HL-60 (cell line): ENCODE results near the gene GRHL3.

ENCODE experiments used
- POLR2AphosphoS5 ChIP-seq: IDR thresholded peaks from 2 replicates; pipeline ENCODE4 v1.6.1; 2012; ENCODE audit warnings: low read depth
- REST ChIP-seq: IDR thresholded peaks from 2 replicates; pipeline ENCODE4 v1.6.1; 2012; ENCODE audit warnings: low read depth; ENCODE audit not compliant: insufficient replicate concordance
- TF ChIP-seq, protein P1 (sequence below): IDR thresholded peaks from one replicate; pipeline ENCODE4 v1.5.1; 2011; ENCODE audit warnings: low read length, control low read depth, inconsistent platforms; ENCODE audit not compliant: insufficient read depth

DNA sequence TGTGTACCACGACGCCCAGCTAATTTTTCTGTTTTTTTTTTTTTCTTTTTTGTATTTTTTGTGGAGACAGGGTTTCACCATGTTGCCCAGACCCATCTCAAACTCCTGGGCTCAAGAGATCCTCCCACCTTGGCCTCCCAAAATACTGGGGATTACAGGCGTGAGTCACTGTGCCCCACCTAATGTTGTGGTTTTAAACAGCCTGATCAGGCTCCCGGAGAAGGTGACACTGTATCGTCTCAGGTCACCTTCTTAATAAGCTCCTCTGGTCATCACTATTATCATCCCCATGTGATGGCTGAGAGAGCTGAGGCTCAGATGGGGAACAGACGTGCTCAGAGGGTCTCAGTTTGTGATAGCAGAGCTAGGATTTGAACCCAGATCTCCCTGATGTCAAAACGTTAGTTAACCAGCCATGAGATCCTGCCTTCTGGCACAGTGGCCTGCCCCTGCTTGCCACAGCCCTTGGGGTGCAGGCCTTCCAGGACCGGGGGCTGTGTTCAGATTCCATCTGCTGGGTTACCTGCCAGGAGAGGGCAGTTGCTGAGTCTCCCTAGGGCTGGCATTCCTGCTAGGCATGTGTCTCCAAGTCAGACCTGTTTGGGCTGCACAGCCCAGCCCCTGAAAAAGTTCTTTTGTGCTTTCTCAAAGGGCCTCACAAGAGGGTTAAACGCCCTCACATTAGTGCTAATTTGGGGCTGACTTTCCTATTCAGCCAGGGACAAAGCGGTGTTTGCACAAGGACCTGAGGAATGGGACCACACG, 32.7 kb upstream of the GRHL3 start:
- TF ChIP-seq, protein P1, sequence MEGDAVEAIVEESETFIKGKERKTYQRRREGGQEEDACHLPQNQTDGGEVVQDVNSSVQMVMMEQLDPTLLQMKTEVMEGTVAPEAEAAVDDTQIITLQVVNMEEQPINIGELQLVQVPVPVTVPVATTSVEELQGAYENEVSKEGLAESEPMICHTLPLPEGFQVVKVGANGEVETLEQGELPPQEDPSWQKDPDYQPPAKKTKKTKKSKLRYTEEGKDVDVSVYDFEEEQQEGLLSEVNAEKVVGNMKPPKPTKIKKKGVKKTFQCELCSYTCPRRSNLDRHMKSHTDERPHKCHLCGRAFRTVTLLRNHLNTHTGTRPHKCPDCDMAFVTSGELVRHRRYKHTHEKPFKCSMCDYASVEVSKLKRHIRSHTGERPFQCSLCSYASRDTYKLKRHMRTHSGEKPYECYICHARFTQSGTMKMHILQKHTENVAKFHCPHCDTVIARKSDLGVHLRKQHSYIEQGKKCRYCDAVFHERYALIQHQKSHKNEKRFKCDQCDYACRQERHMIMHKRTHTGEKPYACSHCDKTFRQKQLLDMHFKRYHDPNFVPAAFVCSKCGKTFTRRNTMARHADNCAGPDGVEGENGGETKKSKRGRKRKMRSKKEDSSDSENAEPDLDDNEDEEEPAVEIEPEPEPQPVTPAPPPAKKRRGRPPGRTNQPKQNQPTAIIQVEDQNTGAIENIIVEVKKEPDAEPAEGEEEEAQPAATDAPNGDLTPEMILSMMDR, result no peak
- no peak for TF ChIP-seq POLR2AphosphoS5
- no peak for TF ChIP-seq REST
